Osteocyte (in vitro differentiated cells): ENCODE data around the gene NRG3. TPM values are rescaled to one million over a fixed set of nuclear protein-coding genes. Genes with fewer than 3 reads are reported as not detected.
"Not testable (repeated sequence)": the region's sequence is repeated elsewhere in the genome, so short reads cannot be mapped to it uniquely, and the experiment has no call there.

ENCODE experiments used
- DNase-seq: peaks from one replicate; pipeline ENCODE4 v3.0.0; 2021; ENCODE audit warnings: mixed read lengths; ENCODE audit not compliant: unreplicated experiment; ENCODE audit errors: extremely low spot score
- H3K27ac Mint-ChIP-seq: one replicate; pipeline ENCODE4 v1.8.0; 2021; ENCODE audit warnings: mild to moderate bottlenecking, mixed read lengths; ENCODE audit not compliant: unreplicated experiment
- H3K27me3 Mint-ChIP-seq: one replicate; pipeline ENCODE4 v1.8.0; 2021; ENCODE audit warnings: mixed read lengths; ENCODE audit not compliant: unreplicated experiment
- H3K36me3 Mint-ChIP-seq: one replicate; pipeline ENCODE4 v1.8.0; 2021; ENCODE audit warnings: mixed read lengths; ENCODE audit not compliant: unreplicated experiment
- H3K4me1 Mint-ChIP-seq: one replicate; pipeline ENCODE4 v1.8.0; 2021; ENCODE audit warnings: mixed read lengths; ENCODE audit not compliant: unreplicated experiment
- H3K4me3 Mint-ChIP-seq: one replicate; pipeline ENCODE4 v1.8.0; 2021; ENCODE audit warnings: mild to moderate bottlenecking, moderate library complexity, mixed read lengths; ENCODE audit not compliant: unreplicated experiment
- H3K9me3 Mint-ChIP-seq: one replicate; pipeline ENCODE4 v1.8.0; 2021; ENCODE audit warnings: mixed read lengths; ENCODE audit not compliant: unreplicated experiment
- CTCF ChIP-seq: fragments of 200-600 bp; sonication (generic); IDR thresholded peaks from 2 replicates; pipeline ENCODE4 v1.5.0; 2021; ENCODE audit warnings: antibody characterized with exemption, mild to moderate bottlenecking, moderate library complexity
- total RNA-seq: library from RNA; stranded (reverse); gene quantifications from 2 replicates; pipeline ENCODE4 v1.2.1, GENCODE V29; 2021

The NRG3 gene
- total RNA-seq, 1 donor from 2014 or later, result not detected

GRCh38 chr10:82953909-82954308 lies 1078.9 kb downstream of the NRG3 start:
- H3K27me3 Mint-ChIP-seq, result peaks cover 2% of the 10 kb centered on the region
- no peaks in the 10 kb centered on the region for H3K36me3 Mint-ChIP-seq
- no peak overlapping the region for H3K4me3 Mint-ChIP-seq
- no peak for TF ChIP-seq CTCF
- no peak for DNase-seq
- H3K9me3 Mint-ChIP-seq, result no peaks in the 10 kb centered on the region
- no peaks in the 10 kb centered on the region for H3K4me1 Mint-ChIP-seq
- H3K27ac Mint-ChIP-seq, result no peak overlapping the region

- not testable (repeated sequence) for H3K4me1 Mint-ChIP-seq, H3K27me3 Mint-ChIP-seq, H3K9me3 Mint-ChIP-seq, H3K4me3 Mint-ChIP-seq, H3K27ac Mint-ChIP-seq, H3K36me3 Mint-ChIP-seq, DNase-seq
Observed at GRCh38 chr10:82960421-82961060, 1085.5 kb downstream of the NRG3 start.

GRCh38 chr10:82961864-82962263 lies 1086.9 kb downstream of the NRG3 start:
- no peak for DNase-seq
- no peaks in the 10 kb centered on the region for H3K36me3 Mint-ChIP-seq
- no peak overlapping the region for H3K27ac Mint-ChIP-seq
- TF ChIP-seq CTCF, result no peak
- H3K9me3 Mint-ChIP-seq, result no peaks in the 10 kb centered on the region
- no peak overlapping the region for H3K4me3 Mint-ChIP-seq
- peaks cover 3% of the 10 kb centered on the region for H3K4me1 Mint-ChIP-seq
- H3K27me3 Mint-ChIP-seq, result peaks cover 4% of the 10 kb centered on the region

GRCh38 chr10:82966130-82966529 lies 1091.1 kb downstream of the NRG3 start:
- Mint-ChIP-seq H3K4me3 (no peak overlapping the region), H3K27ac (no peak overlapping the region), H3K9me3 (no peaks in the 10 kb centered on the region), H3K36me3 (no peaks in the 10 kb centered on the region), H3K4me1 (no peaks in the 10 kb centered on the region), H3K27me3 (peaks cover 6% of the 10 kb centered on the region)
- TF ChIP-seq CTCF, result no peak
- no peak for DNase-seq

GRCh38 chr10:82968533-82968932 lies 1093.5 kb downstream of the NRG3 start:
- H3K4me1 Mint-ChIP-seq, result no peaks in the 10 kb centered on the region
- peaks cover 11% of the 10 kb centered on the region for H3K27me3 Mint-ChIP-seq
- no peak overlapping the region for H3K27ac Mint-ChIP-seq
- H3K36me3 Mint-ChIP-seq, result no peaks in the 10 kb centered on the region
- TF ChIP-seq CTCF, result no peak
- H3K9me3 Mint-ChIP-seq, result no peaks in the 10 kb centered on the region
- no peak for DNase-seq
- no peak overlapping the region for H3K4me3 Mint-ChIP-seq

GRCh38 chr10:82969405-82969804 lies 1094.4 kb downstream of the NRG3 start:
- Mint-ChIP-seq H3K9me3 (no peaks in the 10 kb centered on the region), H3K4me3 (no peak overlapping the region), H3K27ac (no peak overlapping the region), H3K36me3 (no peaks in the 10 kb centered on the region), H3K4me1 (no peaks in the 10 kb centered on the region), H3K27me3 (peaks cover 11% of the 10 kb centered on the region)
- no peak for DNase-seq
- peak; percentile 59 for TF ChIP-seq CTCF
